ENCODE measurements around the gene TSNAXIP1.

The TSNAXIP1 gene

GRCh38 chr16:67841198-67841815 lies 34.6 kb downstream of the TSNAXIP1 start:
- TF ChIP-seq, protein P1, sequence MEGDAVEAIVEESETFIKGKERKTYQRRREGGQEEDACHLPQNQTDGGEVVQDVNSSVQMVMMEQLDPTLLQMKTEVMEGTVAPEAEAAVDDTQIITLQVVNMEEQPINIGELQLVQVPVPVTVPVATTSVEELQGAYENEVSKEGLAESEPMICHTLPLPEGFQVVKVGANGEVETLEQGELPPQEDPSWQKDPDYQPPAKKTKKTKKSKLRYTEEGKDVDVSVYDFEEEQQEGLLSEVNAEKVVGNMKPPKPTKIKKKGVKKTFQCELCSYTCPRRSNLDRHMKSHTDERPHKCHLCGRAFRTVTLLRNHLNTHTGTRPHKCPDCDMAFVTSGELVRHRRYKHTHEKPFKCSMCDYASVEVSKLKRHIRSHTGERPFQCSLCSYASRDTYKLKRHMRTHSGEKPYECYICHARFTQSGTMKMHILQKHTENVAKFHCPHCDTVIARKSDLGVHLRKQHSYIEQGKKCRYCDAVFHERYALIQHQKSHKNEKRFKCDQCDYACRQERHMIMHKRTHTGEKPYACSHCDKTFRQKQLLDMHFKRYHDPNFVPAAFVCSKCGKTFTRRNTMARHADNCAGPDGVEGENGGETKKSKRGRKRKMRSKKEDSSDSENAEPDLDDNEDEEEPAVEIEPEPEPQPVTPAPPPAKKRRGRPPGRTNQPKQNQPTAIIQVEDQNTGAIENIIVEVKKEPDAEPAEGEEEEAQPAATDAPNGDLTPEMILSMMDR (IDR thresholded peaks at IDR 0.05; ENCODE audit: control insufficient read depth, insufficient read depth, low read depth, low read length, missing control alignments) = no peak
- peak overlapping the region; percentile 58 for H3K4me3 ChIP-seq (ENCODE audit: control insufficient read depth, low read depth, low read length)
- DNase-seq (ENCODE audit: low read depth) = no peak

GRCh38 chr16:67841816-67842508 lies 35.3 kb downstream of the TSNAXIP1 start, which contains the start of gene THAP11:
THAP11 (plus strand) TSS chr16:67842320; CDS start chr16:67842555, 235 bp downstream.
- peak within 1 kb of the TSS; percentile 58 for H3K4me3 ChIP-seq (ENCODE audit: control insufficient read depth, low read depth, low read length)
- peak; percentile 68 for DNase-seq (ENCODE audit: low read depth)
- TF ChIP-seq, protein P1 (IDR thresholded peaks at IDR 0.05; ENCODE audit: control insufficient read depth, insufficient read depth, low read depth, low read length, missing control alignments) = peak; percentile 87

DNA sequence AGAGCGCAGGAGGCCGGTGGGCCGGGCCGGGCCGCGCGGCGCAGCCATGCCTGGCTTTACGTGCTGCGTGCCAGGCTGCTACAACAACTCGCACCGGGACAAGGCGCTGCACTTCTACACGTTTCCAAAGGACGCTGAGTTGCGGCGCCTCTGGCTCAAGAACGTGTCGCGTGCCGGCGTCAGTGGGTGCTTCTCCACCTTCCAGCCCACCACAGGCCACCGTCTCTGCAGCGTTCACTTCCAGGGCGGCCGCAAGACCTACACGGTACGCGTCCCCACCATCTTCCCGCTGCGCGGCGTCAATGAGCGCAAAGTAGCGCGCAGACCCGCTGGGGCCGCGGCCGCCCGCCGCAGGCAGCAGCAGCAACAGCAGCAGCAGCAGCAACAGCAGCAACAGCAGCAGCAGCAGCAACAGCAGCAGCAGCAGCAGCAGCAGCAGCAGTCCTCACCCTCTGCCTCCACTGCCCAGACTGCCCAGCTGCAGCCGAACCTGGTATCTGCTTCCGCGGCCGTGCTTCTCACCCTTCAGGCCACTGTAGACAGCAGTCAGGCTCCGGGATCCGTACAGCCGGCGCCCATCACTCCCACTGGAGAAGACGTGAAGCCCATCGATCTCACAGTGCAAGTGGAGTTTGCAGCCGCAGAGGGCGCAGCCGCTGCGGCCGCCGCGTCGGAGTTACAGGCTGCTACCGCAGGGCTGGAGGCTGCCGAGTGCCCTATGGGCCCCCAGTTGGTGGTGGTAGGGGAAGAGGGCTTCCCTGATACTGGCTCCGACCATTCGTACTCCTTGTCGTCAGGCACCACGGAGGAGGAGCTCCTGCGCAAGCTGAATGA lies 36.0 kb downstream of the TSNAXIP1 start:
- no peak for DNase-seq (ENCODE audit: low read depth)
- TF ChIP-seq, protein P1 (IDR thresholded peaks at IDR 0.05; ENCODE audit: control insufficient read depth, insufficient read depth, low read depth, low read length, missing control alignments) = peak; percentile 33
- peak overlapping the region; percentile 58 for H3K4me3 ChIP-seq (ENCODE audit: control insufficient read depth, low read depth, low read length)

DNA sequence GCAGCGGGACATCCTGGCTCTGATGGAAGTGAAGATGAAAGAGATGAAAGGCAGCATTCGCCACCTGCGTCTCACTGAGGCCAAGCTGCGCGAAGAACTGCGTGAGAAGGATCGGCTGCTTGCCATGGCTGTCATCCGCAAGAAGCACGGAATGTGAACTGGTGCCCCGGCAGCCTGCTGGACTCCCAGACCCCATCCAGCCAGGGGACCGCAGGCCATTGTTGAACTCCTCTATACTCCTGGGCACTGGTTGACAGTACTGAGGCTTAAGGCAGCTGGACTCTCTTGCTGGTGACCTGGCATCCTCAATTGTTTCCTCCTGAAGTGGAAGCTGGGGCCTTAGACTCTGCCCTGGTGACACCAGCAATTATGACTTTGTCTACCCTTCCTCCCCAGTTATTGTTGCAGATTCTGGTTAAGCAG lies 36.7 kb downstream of the TSNAXIP1 start:
- no peak for DNase-seq (ENCODE audit: low read depth)
- TF ChIP-seq, protein P1 (IDR thresholded peaks at IDR 0.05; ENCODE audit: control insufficient read depth, insufficient read depth, low read depth, low read length, missing control alignments) = no peak
- H3K4me3 ChIP-seq (ENCODE audit: control insufficient read depth, low read depth, low read length) = peak overlapping the region; percentile 58

DNA sequence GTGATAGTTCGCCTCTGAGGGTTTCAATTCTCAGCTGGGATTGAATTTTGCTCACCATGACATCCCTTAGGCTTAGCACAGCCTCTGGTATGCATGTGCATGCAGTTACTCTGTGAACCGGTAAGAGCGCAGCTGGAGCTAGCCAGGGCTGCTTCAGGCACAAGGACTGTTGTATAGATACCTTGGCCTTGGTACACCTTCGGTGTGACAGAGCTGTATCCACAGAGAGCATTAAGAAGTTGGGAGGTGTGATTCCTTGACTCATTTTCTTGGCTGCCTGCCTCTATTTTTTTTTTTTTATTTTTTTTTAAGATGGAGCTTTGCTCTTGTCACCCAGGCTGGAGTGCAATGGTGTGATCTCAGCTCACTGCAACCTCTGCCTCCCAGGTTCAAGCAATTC lies 37.8 kb downstream of the TSNAXIP1 start:
- H3K4me3 ChIP-seq (ENCODE audit: control insufficient read depth, low read depth, low read length) = no peak overlapping the region
- TF ChIP-seq, protein P1 (IDR thresholded peaks at IDR 0.05; ENCODE audit: control insufficient read depth, insufficient read depth, low read depth, low read length, missing control alignments) = no peak
- DNase-seq (ENCODE audit: low read depth) = no peak

- DNase-seq (ENCODE audit: low read depth) = no peak
- peak overlapping the region; percentile 5; the same call in 1 of the 2 replicates for H3K4me3 ChIP-seq (ENCODE audit: control insufficient read depth, low read depth, low read length)
- TF ChIP-seq, protein P1 (IDR thresholded peaks at IDR 0.05; ENCODE audit: control insufficient read depth, insufficient read depth, low read depth, low read length, missing control alignments) = no peak
Observed at GRCh38 chr16:67845291-67846062, 38.8 kb downstream of the TSNAXIP1 start.

Data from AG09309 (cell line).